ENCODE results near the gene TMIGD3. TPM values are rescaled to one million over a fixed set of nuclear protein-coding genes. Genes with fewer than 3 reads are reported as not detected.

Gene TMIGD3
- total RNA-seq = 1.3 TPM

DNA sequence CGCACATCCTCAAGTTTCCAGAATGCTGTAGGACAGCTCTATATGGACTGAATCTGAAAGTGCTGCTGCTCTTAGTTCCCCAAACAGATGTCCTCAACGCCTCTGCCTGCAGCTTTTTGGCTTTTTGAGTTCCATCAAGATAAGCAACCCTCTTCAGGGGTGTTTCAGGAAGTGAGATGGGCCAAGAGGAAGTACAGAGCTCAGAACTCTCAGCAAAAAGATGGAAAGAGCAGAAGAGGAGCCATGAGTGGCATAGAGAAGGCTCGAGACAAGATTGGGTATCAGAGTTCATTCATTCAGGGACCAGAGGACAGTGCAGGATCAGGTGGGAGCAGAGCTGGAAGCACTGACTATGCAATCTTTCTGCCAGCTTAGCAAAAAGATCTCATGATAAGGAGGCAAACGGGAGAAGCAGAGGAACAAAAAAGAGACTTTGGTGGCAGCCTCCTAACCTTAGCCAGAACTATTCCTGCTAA lies at the start of gene TMIGD3, which contains the start of gene ADORA3:
Gene TMIGD3, minus strand, starts transcription at position 49 of the 476 bp plus-strand sequence. CDS start 279 bp downstream, outside the sequence.
Gene ADORA3, minus strand, starts transcription at position 49 of the 476 bp plus-strand sequence. CDS start 279 bp downstream, outside the sequence.

DNA sequence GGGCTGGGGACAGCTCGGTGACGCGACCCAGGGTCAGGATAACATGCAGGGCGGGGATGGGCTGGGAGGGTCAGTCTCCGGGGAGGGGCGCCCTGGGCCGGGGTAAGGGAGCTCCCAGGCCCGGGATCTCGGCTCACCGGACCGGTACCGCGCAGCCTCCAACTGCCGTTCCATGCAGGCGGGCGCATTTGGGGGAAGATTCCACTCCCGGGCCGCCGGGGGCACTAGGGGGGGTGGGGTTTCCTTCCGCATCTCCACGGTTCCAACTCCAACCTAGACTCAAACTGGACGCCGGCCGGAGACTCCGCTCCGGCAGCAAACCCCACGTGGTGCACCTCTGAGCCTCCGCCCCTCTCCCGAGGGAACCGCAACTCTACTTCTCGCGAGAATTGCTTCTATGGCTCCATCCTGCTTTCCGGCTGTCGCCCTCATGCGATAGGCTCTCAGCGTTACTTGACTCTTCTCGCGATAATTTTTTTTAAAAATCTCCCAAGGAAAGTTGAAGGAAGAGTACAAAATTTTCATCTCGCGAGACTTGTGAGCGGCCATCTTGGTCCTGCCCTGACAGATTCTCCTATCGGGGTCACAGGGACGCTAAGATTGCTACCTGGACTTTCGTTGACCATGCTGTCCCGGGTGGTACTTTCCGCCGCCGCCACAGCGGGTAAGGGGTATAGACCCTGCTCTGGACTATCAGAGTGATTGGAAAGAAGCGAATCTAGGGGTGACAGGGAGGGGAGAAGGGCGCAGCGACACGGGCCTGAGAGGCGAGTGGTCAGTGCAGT lies 54.3 kb downstream of the TMIGD3 start, which contains the start of the genes ATP5PB and WDR77:
Gene ATP5PB, plus strand, starts transcription at position 547 of the 785 bp plus-strand sequence. Its CDS starts 78 bp downstream, at position 625.
Gene WDR77, minus strand, starts transcription at position 339 of the 785 bp plus-strand sequence. Its CDS starts 87 bp downstream, at position 252.

Small RNA genes within 50 kb of the gene (small RNA-seq; reads per million reads assigned to genes)
- gene RF00019 (ENCODE audit: low replicate concordance) = not detected
- gene RNU6-792P (ENCODE audit: low replicate concordance) = not detected

Other genes with a start within 250 kb of the TMIGD3 start
- gene CHIA, start 212.8 kb downstream of the TMIGD3 start, total RNA-seq = not detected
- 5.6 TPM for gene OVGP1, start 75.9 kb downstream of the TMIGD3 start, total RNA-seq
- 31.3 TPM for gene WDR77, start 54.4 kb downstream of the TMIGD3 start, total RNA-seq
- gene ATP5PB, start 54.2 kb downstream of the TMIGD3 start, total RNA-seq = 130 TPM
- gene C1orf162, start 29.6 kb downstream of the TMIGD3 start, total RNA-seq = 1.6 TPM
- 2.2 TPM for gene ADORA3, start within 50 bp of the TMIGD3 start, total RNA-seq
- gene RAP1A, start 116.2 kb upstream of the TMIGD3 start, total RNA-seq = 21.0 TPM
- 2.8 TPM for gene INKA2, start 235.8 kb upstream of the TMIGD3 start, total RNA-seq